GM10266 (cell line): ENCODE results near the gene C4orf51.

ENCODE experiments used
- DNase-seq: peaks from one replicate; pipeline ENCODE4 v3.0.0; 2012; ENCODE audit errors: extremely low spot score
- TF ChIP-seq, protein P1 (sequence below): IDR thresholded peaks from 2 replicates; pipeline ENCODE4 v1.5.1; 2012; ENCODE audit warnings: mild to moderate bottlenecking, low read depth; ENCODE audit not compliant: control insufficient read depth, insufficient read depth; ENCODE audit errors: missing control alignments

The C4orf51 gene

DNA sequence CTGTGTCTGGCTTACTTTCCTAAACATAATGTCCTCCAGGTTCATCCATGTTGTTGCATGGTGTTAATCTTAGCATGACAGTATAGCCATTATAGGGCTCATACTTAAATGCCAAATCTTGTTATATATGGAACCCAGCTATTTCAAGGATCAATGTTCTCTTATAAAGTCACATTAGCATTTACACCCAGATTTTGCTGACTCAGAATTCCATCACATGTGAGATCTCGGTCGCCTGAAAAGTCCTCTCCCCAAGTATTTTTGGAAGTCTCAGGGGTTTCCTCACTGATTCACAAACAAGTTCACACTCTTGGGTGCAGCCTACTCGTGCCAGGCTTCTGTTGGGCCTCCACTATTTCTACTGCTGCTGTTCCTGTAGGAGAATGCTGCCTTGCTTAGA is 19.9 kb upstream of the C4orf51 start:
- DNase-seq: no peak
- TF ChIP-seq, protein P1, sequence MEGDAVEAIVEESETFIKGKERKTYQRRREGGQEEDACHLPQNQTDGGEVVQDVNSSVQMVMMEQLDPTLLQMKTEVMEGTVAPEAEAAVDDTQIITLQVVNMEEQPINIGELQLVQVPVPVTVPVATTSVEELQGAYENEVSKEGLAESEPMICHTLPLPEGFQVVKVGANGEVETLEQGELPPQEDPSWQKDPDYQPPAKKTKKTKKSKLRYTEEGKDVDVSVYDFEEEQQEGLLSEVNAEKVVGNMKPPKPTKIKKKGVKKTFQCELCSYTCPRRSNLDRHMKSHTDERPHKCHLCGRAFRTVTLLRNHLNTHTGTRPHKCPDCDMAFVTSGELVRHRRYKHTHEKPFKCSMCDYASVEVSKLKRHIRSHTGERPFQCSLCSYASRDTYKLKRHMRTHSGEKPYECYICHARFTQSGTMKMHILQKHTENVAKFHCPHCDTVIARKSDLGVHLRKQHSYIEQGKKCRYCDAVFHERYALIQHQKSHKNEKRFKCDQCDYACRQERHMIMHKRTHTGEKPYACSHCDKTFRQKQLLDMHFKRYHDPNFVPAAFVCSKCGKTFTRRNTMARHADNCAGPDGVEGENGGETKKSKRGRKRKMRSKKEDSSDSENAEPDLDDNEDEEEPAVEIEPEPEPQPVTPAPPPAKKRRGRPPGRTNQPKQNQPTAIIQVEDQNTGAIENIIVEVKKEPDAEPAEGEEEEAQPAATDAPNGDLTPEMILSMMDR: no peak

DNA sequence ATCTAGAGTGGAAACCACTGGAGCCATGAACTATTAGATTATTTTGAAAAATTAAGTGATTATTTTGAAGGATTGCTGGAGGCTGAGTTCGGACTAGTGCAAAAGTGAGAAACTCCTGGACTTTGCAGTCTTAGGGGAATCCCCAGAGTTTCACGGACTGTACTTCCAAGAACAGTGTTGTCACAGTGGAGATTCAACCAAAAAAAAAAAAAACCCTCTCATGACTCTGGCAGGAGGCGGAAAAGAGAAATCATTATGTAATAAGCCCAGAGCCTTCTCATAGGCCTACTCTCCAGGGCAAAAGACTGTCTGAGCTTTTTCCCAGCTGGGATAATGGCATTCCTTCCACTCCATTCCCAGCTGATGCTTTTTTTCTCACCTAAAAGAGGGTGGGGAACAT is 16.8 kb upstream of the C4orf51 start:
- TF ChIP-seq, protein P1: no peak
- no peak for DNase-seq

DNA sequence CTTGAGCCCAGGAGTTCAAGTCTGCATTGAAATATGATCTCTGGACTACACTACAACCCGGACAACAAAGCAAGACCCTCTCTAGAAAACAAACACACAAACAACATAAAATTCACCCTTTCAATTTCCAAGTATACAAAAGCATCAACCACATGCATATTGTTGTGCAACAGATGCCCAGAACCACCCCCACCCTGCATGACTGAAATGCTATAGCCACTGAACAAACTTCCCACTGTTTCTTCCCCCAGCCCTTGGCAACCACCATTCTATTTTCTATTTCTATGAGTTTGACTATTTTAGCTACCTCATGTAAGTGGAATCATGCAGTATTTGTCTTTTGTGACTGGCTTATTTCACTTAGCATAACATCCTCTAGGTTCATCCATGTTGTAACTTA is 14.2 kb upstream of the C4orf51 start:
- DNase-seq: no peak

DNA sequence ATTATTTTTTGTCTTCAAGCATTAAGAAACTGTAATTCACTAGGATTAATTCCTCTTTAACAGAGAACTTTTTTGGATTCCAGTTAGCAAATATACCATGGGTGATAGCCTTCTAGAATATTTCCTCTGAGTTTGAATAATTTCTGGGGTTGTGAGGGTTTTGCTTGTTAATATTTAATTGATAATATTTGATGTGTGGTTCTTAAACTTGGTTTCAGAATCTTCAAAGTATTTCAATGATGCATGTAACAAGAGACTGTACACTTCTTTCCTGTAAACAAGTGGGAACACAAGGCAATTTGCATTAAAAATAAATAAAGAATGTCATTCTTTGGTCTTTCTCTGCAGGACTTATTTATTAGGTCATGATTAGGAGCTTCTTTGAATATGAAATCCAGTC is 9.5 kb upstream of the C4orf51 start:
- TF ChIP-seq, protein P1: no peak
- no peak for DNase-seq

More for the DNA sequence above, 14.2 kb upstream of the C4orf51 start:
- TF ChIP-seq, protein P1: no peak

DNA sequence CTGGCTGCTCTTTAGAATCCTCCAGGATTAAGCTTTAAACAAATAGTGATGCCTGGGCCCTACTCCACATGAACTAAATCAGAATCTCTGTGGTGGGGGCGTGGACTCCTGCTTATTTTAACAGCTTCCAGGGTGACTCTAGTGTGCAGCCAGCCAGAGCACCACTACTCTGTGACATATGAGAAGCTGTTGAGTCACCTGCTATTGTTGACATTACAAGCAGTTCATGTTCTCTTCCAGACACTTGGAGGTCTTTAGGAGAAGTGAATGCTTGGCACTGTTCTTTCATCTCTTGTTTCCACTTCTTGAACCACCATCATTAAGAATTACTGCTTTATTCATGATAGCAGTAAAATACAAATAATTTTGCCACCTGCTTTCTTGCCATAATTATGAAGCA is 426 bp upstream of the C4orf51 start:
- no peak for DNase-seq
- TF ChIP-seq, protein P1: no peak

DNA sequence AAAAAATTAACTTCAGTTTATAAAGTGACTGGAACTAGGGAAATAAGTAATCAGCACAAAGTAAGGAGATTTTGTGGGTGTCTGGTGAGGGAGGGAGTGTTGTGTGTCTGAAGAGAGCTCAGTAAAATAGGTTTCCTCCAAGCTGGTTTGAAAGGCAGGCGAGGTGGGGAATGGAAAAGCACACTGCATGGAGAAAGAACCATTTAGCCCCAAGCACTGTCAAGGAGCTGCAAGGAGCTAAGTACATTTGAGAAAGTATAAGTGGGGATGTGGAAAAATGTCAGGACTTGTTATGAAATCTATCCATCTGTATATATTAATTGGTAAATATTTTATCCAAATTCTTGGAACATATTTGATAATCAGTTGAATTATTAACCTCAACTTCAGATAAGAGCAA is 956 bp downstream of the C4orf51 start:
- TF ChIP-seq, protein P1: no peak
- no peak for DNase-seq

DNA sequence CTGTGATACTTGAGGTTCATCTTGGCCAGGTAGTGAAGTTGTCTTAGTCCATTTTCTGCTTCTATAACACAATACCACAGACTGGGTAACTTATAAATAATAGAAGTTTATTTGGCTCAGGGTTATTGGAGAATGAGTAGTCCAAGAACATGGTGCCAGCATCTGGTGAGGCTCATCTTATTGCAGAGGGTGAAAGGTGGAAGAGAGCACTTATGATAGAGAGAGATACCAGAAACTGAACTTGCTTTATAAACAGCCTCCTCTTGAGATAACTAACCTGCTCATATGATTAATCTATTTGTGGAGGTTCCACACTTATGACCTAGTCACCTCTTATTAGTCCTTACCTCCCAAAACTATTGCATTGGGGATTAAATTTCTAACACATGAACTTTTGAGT is 1.6 kb downstream of the C4orf51 start:
- DNase-seq: no peak
- TF ChIP-seq, protein P1: no peak
